ENCODE results near the gene ASCL5.

ASCL5 gene

GRCh38 chr1:201153474-201154388, 26.7 kb upstream of the ASCL5 start:
- peak; percentile 81 for DNase-seq

- no peak for DNase-seq
These were observed 22.4 kb upstream of the ASCL5 start for GRCh38 chr1:201149400-201149799.

GRCh38 chr1:201147396-201148015, 20.5 kb upstream of the ASCL5 start:
- DNase-seq: no peak

GRCh38 chr1:201146626-201147390, 19.8 kb upstream of the ASCL5 start:
- no peak for DNase-seq

GRCh38 chr1:201145816-201146215, 18.8 kb upstream of the ASCL5 start:
- no peak for DNase-seq

GRCh38 chr1:201145132-201145531, 18.1 kb upstream of the ASCL5 start:
- no peak for DNase-seq

GRCh38 chr1:201144701-201145100, 17.7 kb upstream of the ASCL5 start:
- DNase-seq: no peak

GRCh38 chr1:201143726-201144635, 17.0 kb upstream of the ASCL5 start:
- DNase-seq: no peak

GRCh38 chr1:201142849-201143725, 16.1 kb upstream of the ASCL5 start:
- DNase-seq: no peak

- no peak for DNase-seq
These were observed 15.2 kb upstream of the ASCL5 start for GRCh38 chr1:201142011-201142848.

- no peak for DNase-seq
These were observed 14.4 kb upstream of the ASCL5 start for GRCh38 chr1:201141418-201141817.

- no peak for DNase-seq
These were observed 13.9 kb upstream of the ASCL5 start for GRCh38 chr1:201140941-201141260.

- DNase-seq: no peak
These were observed 13.4 kb upstream of the ASCL5 start for GRCh38 chr1:201140235-201140940.

GRCh38 chr1:201139756-201140155, 12.8 kb upstream of the ASCL5 start:
- no peak for DNase-seq

GRCh38 chr1:201139306-201139705, 12.3 kb upstream of the ASCL5 start:
- no peak for DNase-seq

- no peak for DNase-seq
These were observed 11.4 kb upstream of the ASCL5 start for GRCh38 chr1:201138311-201138840.

- DNase-seq: peak; percentile 17
These were observed 10.8 kb upstream of the ASCL5 start for GRCh38 chr1:201137579-201138310.

GRCh38 chr1:201137024-201137392, 10.0 kb upstream of the ASCL5 start:
- no peak for DNase-seq

Data from T1000 (cell line).